Measurements from ENCODE around the gene SPI1. TPM values are rescaled to one million over a fixed set of nuclear protein-coding genes. Genes with fewer than 3 reads are reported as not detected.
"Not testable (repeated sequence)": the region's sequence is repeated elsewhere in the genome, so short reads cannot be mapped to it uniquely, and the experiment has no call there.

Gene SPI1
- total RNA-seq, 1 donor from 2014 or later: not detected

- H3K27me3 Mint-ChIP-seq: no peaks in the 10 kb centered on the region
- no peaks in the 10 kb centered on the region for H3K9me3 Mint-ChIP-seq
- H3K27ac Mint-ChIP-seq: no peak overlapping the region
- no peak for DNase-seq (ENCODE audit: extremely low spot score, unreplicated experiment)
- H3K36me3 Mint-ChIP-seq: peaks cover 19% of the 10 kb centered on the region
- no peak for TF ChIP-seq CTCF (conservative IDR thresholded peaks at IDR 0.05)
- H3K4me1 Mint-ChIP-seq (ENCODE audit: unreplicated experiment): no peaks in the 10 kb centered on the region
- H3K4me3 Mint-ChIP-seq: no peak overlapping the region
Measured at GRCh38 chr11:47326198-47326597, 52.1 kb downstream of the SPI1 start.

GRCh38 chr11:47325271-47326041 lies 52.9 kb downstream of the SPI1 start:
- H3K27me3 Mint-ChIP-seq: no peaks in the 10 kb centered on the region
- no peak overlapping the region for H3K4me3 Mint-ChIP-seq
- peaks cover 21% of the 10 kb centered on the region for H3K36me3 Mint-ChIP-seq
- TF ChIP-seq CTCF (conservative IDR thresholded peaks at IDR 0.05): no peak
- no peaks in the 10 kb centered on the region for H3K9me3 Mint-ChIP-seq
- DNase-seq (ENCODE audit: extremely low spot score, unreplicated experiment): no peak
- H3K4me1 Mint-ChIP-seq (ENCODE audit: unreplicated experiment): no peaks in the 10 kb centered on the region
- no peak overlapping the region for H3K27ac Mint-ChIP-seq

- Mint-ChIP-seq H3K36me3 (peaks cover 21% of the 10 kb centered on the region), H3K4me3 (no peak overlapping the region), H3K4me1 (ENCODE audit: unreplicated experiment) (no peaks in the 10 kb centered on the region), H3K27me3 (no peaks in the 10 kb centered on the region), H3K27ac (no peak overlapping the region), H3K9me3 (no peaks in the 10 kb centered on the region)
- no peak for TF ChIP-seq CTCF (conservative IDR thresholded peaks at IDR 0.05)
- no peak for DNase-seq (ENCODE audit: extremely low spot score, unreplicated experiment)
Measured at GRCh38 chr11:47324520-47324919, 53.8 kb downstream of the SPI1 start.

- no peak for DNase-seq (ENCODE audit: extremely low spot score, unreplicated experiment)
- no peak for TF ChIP-seq CTCF (conservative IDR thresholded peaks at IDR 0.05)
- H3K36me3 Mint-ChIP-seq: peaks cover 12% of the 10 kb centered on the region
- H3K4me1 Mint-ChIP-seq (ENCODE audit: unreplicated experiment): no peaks in the 10 kb centered on the region
- no peaks in the 10 kb centered on the region for H3K27me3 Mint-ChIP-seq
- no peak overlapping the region for H3K27ac Mint-ChIP-seq
- H3K9me3 Mint-ChIP-seq: no peaks in the 10 kb centered on the region
- no peak overlapping the region for H3K4me3 Mint-ChIP-seq
Measured at GRCh38 chr11:47318166-47318565, 60.2 kb downstream of the SPI1 start.

GRCh38 chr11:47317064-47317828 lies 61.1 kb downstream of the SPI1 start:
- H3K9me3 Mint-ChIP-seq: no peaks in the 10 kb centered on the region
- H3K4me3 Mint-ChIP-seq: no peak overlapping the region
- no peak for TF ChIP-seq CTCF (conservative IDR thresholded peaks at IDR 0.05)
- H3K36me3 Mint-ChIP-seq: peaks cover 12% of the 10 kb centered on the region
- no peak for DNase-seq (ENCODE audit: extremely low spot score, unreplicated experiment)
- H3K27me3 Mint-ChIP-seq: no peaks in the 10 kb centered on the region
- H3K27ac Mint-ChIP-seq: no peak overlapping the region
- H3K4me1 Mint-ChIP-seq (ENCODE audit: unreplicated experiment): no peaks in the 10 kb centered on the region

GRCh38 chr11:47316501-47316900 lies 61.8 kb downstream of the SPI1 start:
- not testable (repeated sequence) for H3K27me3 Mint-ChIP-seq; H3K4me3 Mint-ChIP-seq; H3K27ac Mint-ChIP-seq; H3K36me3 Mint-ChIP-seq; H3K4me1 Mint-ChIP-seq (ENCODE audit: unreplicated experiment); H3K9me3 Mint-ChIP-seq
- DNase-seq (ENCODE audit: extremely low spot score, unreplicated experiment): peak; percentile 40
